Stimulated activated CD4-positive, alpha-beta T cell treated with anti-CD3 and anti-CD28 coated beads, Interleukin-2, amount 100 ng/mL, for 24 hours (primary cell): ENCODE measurements around the gene LCE3C.
"Not testable (repeated sequence)": the region's sequence is repeated elsewhere in the genome, so short reads cannot be mapped to it uniquely, and the experiment has no call there.

Experiments used
- DNase-seq, 2 donors: peaks; one replicate each; pipeline ENCODE4 v3.0.0-alpha.2; 2020

Gene LCE3C

GRCh38 chr1:152599934-152600333 lies at the start of gene LCE3C:
Gene LCE3C (plus strand): TSS chr1:152600234. CDS start chr1:152600732, 498 bp downstream.
- no peak for DNase-seq

DNA sequence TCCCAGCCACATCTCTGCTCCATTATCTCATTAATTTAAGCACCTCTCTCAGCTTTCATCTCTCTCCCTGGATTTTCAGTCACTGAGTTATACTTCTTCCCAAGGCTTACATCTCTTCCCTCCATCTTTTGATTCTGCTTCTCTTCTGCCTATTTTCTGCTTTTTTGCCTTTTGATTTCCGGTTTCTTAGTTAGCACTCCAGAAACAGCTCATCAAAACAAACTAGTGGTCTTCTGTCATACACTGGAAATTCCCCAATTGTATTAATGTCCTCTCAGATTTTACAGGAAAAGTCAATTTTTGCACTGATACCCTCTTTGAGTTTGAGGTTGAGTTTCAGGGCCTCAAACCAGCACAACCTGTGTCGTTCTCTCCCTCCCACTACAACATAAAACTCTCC lies 34.9 kb upstream of the LCE3C start:
- DNase-seq: no peak

DNA sequence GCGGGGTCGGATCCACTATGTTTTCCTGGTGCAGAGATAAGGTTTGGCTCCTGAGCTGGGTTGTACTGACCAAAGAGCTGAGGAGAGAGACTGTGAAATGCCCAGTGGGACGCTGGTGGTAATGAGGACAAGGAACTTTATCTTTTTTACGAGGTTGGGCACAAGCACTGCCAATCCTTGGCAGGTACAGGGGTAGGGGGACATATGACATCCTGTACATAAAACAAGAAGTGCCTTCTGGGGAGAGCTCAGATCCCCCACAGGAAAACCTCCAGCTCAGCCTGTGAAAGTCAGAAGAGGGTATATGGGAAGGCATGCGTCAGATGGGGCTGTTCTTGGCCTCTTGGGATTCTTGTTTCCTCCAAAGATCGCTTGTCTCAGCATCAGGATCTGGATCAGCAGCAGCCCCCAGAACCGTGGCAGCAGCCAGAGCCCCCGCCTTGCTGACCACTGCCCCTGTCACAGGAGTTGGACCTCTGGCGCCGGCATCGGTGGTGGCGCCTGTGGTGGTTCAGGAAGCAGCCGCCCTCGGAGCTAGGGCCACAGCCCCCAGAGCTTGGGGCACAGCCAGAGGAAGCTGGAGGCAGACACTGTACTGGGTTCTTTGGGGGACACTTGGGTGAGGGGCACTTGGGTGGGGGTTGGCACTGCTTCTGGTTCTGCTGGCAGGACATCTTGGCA lies 34.4 kb upstream of the LCE3C start:
- DNase-seq: no peak

DNA sequence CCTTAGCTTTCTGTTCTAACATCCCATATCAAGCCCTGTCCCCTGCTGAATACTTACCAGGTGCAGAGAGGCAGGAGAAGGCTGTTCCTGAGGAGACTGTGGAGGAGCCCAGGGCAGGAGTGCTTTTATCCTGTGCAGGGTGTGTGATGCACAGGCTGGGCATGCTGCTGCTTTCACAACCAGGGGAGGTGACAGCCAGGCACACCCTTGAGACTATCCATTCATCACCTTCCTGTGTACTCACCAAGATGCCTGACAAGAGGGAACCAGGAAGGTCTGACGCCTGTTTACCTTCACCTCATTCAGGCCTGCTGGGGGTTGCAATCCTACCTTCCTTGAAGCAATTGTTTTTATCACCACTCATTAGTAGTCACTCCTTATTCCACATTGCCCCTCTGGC lies 33.4 kb upstream of the LCE3C start, which contains the start of gene LCE3E:
TSS of gene LCE3E (minus strand) at position 100 of the 400 bp plus-strand sequence. CDS start 572 bp downstream, outside the sequence.
- no peak for DNase-seq

DNA sequence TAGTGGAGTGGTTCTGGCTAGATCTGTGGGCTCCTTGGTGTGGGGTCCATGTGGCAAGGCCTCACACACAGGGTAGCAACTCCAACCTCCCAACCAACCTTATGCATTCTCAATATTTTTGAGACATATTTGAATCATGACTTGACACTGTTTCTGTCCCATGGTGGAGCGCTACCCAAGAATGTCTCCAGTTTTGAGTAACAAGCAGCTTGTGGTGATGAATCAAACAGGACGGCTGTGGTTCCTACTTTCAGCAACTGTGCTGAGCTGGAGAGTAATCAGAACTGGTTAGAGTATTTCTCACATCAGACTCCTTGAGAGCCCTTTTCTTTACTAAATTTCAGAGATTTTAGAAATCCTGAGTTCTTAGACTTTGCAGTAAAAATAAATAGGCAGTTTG lies 22.9 kb upstream of the LCE3C start:
- no peak for DNase-seq

GRCh38 chr1:152579526-152579925 lies 20.5 kb upstream of the LCE3C start:
- not testable (repeated sequence) for DNase-seq

GRCh38 chr1:152580433-152580832 lies 19.6 kb upstream of the LCE3C start, which contains the start of gene LCE3D:
Gene LCE3D (minus strand): TSS chr1:152580516. CDS start chr1:152579936, 580 bp downstream.
- no peak for DNase-seq

GRCh38 chr1:152582647-152583046 lies 17.4 kb upstream of the LCE3C start:
- DNase-seq: no peak

DNA sequence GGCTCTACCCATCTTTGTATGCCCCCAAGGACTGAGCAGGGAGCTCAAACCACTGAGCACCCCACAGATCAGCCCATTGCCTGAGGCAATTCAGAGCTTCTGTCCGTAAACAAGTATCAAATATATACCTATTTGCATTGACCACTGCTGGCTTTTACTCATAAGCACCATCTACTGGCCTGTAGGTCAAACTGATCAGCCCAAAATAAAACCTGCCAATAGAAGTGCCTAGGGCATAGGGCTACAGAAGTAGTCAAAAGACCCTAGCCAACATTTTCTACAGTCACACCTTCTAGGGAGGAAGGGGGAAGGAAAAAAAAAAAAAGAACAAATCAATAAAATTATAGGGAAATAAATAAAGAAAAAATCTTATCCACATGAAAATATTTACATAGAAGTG lies 14.4 kb upstream of the LCE3C start:
- no peak for DNase-seq

DNA sequence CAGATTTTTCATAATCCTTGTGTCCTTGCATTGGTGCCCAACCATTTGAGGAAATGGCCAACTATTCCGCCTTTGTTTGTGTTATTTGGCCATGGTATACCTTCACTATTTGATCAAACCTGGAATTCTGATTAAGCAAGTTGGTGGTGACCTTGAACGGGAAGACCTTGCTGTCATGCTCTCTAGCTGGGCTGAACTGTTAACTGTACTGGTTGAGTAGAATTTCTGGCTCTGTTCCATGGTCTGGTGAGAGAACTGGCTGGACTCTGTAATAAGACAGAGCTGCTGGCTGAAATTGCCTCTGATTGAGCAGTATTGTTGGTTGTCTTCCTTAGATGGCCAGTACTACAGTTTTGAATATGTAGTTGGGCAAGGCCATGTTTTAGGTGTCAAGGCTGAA lies 3.0 kb upstream of the LCE3C start:
- no peak for DNase-seq

- DNase-seq: no peak
These were observed 13.5 kb downstream of the LCE3C start, which contains the start of gene LCE3B for GRCh38 chr1:152613511-152613910. Gene LCE3B (plus strand): TSS chr1:152613811. CDS start chr1:152613811, 0 bp downstream.

- DNase-seq: no peak
These were observed 22.0 kb downstream of the LCE3C start for GRCh38 chr1:152621993-152622392.

DNA sequence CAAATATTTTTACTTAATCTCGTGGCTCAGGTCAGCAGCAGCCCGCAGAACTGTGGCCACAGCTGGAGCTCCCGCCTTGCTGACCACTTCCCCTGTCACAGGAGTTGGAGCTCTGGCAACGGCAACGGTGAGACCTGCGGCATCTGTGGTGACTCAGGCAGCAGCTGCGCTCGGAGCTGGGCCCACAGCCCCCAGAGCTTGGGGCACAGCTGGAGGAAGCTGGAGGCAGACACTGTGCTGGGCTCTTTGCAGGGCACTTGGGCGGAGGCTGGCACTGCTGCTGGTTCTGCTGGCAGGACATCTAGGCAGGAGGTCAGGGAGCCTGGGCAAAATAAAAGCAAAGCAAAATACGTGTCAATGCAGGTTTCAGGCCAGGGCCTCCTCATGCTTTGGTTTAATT lies 22.8 kb downstream of the LCE3C start, which contains the start of gene LCE3A:
TSS of gene LCE3A (minus strand) at position 301 of the 400 bp plus-strand sequence. CDS start at position 301, 0 bp downstream.
- no peak for DNase-seq

- DNase-seq: peak in 1 of 2 donors; percentile 47
These were observed 23.3 kb downstream of the LCE3C start for GRCh38 chr1:152623203-152623844.

DNA sequence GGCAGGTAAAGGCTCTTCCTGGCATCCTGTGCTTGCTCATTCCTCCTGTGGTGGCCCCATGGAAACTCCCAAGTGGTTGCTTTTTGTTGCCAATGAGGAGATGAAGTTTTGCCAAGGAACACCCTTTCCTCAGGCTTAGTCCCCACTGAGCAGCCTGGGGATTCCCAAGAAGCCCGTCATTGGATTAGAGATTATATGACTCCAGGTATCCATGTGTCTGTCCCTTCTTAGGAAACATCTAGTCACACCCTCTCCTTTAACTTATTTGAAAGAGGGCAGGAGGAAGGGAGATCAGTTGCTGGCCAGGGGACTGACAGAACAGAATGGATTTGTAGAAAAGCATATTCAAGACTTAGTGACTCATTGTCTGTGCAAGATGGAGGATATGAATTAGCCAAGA lies 26.7 kb downstream of the LCE3C start:
- DNase-seq: no peak

DNA sequence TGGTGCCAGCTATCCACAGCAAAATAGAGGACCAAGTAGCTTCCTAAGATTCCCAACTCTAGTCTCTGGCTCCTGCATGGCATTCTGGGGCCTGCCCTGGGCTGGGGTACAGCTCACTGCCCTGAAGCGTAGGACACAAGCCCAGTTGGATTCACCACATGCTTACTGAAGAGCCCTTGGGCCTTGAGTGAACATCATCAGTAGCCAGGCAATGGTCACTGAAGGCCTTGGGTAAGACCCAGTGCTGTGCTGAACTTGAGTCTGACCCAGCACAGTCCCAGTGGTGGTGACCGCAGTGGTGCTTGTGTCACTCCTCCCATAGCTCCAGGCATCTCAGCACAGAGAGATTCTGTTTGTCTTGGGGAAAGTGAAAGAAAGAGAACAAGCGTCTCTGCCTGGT lies 30.6 kb downstream of the LCE3C start:
- no peak for DNase-seq

- no peak for DNase-seq
These were observed 40.3 kb downstream of the LCE3C start for GRCh38 chr1:152640351-152640750.

GRCh38 chr1:152643945-152644344 lies 43.9 kb downstream of the LCE3C start:
- DNase-seq: no peak

- no peak for DNase-seq
These were observed 45.1 kb downstream of the LCE3C start for GRCh38 chr1:152645146-152645545.

DNA sequence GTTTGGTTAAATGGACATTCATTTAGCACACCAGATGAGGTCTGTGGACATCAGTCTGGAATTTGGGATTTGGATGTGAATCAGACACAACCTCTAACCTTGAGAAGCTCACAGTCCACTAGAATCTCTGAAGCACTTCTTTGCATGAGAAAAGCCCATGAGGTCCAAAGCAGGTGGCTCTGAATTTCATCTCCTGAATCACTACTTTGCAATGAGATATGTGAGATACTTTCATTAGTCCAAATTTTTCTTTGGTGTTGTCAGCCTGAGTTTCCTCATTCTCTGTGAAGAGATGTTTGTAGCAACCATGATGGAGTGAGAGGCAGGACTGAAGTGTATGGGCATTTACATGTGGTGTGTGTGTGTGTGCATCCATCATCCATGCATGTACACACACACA lies 46.6 kb downstream of the LCE3C start:
- DNase-seq: no peak
